ENCODE measurements around the gene CDA.
A peak's percentile ranks its signal among the peaks of the same experiment; 100 is the strongest.

Gene CDA

DNA sequence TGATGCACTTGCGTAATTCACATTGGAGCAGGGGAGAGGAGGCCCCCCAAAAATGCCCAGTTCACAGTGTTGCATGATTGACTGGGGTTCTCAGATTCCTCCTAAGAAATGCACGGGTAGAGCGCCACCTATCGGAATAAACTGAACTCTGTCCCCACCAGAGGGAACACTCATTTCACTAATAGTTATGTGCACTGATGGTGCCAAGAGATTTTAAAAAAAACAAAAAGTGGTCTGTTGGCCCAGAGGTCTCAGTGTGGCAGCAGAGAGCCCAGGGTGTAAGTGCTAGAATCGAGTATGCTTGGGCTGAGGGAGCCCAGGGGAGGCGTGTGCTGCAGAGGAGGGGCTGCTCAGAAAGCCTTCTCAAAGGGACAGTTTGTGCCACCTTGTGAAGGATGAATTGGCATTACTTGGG, 51.3 kb downstream of the CDA start:
- H4K20me1 ChIP-seq (ENCODE audit: control insufficient read depth, insufficient read depth, low read depth, low read length), result no peaks in the 10 kb centered on the region
- H3K9me2 ChIP-seq (replicated peaks; ENCODE audit: control insufficient read depth, low read length), result no peaks in the 10 kb centered on the region
- no peaks in the 10 kb centered on the region for H3F3A ChIP-seq (ENCODE audit: control insufficient read depth, insufficient read depth)
- no peaks in the 10 kb centered on the region for H3K9me3 ChIP-seq (ENCODE audit: control insufficient read depth, insufficient read depth, low read length)
- H3K79me2 ChIP-seq (ENCODE audit: control insufficient read depth, low read length), result no peaks in the 10 kb centered on the region
- no peak for TF ChIP-seq EZH2phosphoT487 (IDR thresholded peaks at IDR 0.05; ENCODE audit: borderline replicate concordance, low read length)
- TF ChIP-seq, protein P1, sequence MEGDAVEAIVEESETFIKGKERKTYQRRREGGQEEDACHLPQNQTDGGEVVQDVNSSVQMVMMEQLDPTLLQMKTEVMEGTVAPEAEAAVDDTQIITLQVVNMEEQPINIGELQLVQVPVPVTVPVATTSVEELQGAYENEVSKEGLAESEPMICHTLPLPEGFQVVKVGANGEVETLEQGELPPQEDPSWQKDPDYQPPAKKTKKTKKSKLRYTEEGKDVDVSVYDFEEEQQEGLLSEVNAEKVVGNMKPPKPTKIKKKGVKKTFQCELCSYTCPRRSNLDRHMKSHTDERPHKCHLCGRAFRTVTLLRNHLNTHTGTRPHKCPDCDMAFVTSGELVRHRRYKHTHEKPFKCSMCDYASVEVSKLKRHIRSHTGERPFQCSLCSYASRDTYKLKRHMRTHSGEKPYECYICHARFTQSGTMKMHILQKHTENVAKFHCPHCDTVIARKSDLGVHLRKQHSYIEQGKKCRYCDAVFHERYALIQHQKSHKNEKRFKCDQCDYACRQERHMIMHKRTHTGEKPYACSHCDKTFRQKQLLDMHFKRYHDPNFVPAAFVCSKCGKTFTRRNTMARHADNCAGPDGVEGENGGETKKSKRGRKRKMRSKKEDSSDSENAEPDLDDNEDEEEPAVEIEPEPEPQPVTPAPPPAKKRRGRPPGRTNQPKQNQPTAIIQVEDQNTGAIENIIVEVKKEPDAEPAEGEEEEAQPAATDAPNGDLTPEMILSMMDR (IDR thresholded peaks at IDR 0.05; ENCODE audit: low read depth, low read length, poor library complexity, severe bottlenecking), result peak; percentile 91
- H3K4me1 ChIP-seq (ENCODE audit: control insufficient read depth, low read length), result no peaks in the 10 kb centered on the region
- H3K27ac ChIP-seq (ENCODE audit: low read depth, low read length), result no peak overlapping the region
- H3K27me3 ChIP-seq (ENCODE audit: control insufficient read depth, low read length), result no peaks in the 10 kb centered on the region
- no peaks in the 10 kb centered on the region for H3K36me3 ChIP-seq (ENCODE audit: control insufficient read depth, low read length)
- no peak overlapping the region for H3K4me3 ChIP-seq (ENCODE audit: low read length)
- no peak overlapping the region for H3K4me2 ChIP-seq (ENCODE audit: low read length)

DNA sequence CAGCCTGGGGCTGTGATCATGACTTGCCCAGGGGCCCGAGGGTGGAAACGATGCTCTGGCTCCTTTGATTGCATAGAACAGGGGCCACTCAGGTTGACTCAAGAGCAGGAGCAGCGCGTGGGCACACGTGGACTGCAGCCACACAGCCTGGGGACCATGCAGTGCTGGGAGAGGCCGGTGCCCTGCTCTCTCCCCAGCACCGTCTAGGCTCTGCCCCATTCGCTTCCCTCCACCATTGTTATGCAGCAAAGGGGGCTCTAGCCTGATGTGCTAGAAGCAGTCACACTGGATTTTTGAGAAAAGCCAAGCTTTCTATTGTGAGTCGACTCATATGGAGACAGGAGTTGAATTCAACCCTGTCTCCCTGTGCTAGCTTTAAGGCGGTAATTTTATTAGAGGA, 53.1 kb downstream of the CDA start:
- H3K27me3 ChIP-seq (ENCODE audit: control insufficient read depth, low read length), result no peaks in the 10 kb centered on the region
- H3K4me1 ChIP-seq (ENCODE audit: control insufficient read depth, low read length), result no peaks in the 10 kb centered on the region
- no peaks in the 10 kb centered on the region for H3K9me3 ChIP-seq (ENCODE audit: control insufficient read depth, insufficient read depth, low read length)
- H4K20me1 ChIP-seq (ENCODE audit: control insufficient read depth, insufficient read depth, low read depth, low read length), result no peaks in the 10 kb centered on the region
- TF ChIP-seq, protein P1 (IDR thresholded peaks at IDR 0.05; ENCODE audit: low read depth, low read length, poor library complexity, severe bottlenecking), result no peak
- TF ChIP-seq EZH2phosphoT487 (IDR thresholded peaks at IDR 0.05; ENCODE audit: borderline replicate concordance, low read length), result no peak
- H3K4me3 ChIP-seq (ENCODE audit: low read length), result no peak overlapping the region
- no peaks in the 10 kb centered on the region for H3F3A ChIP-seq (ENCODE audit: control insufficient read depth, insufficient read depth)
- H3K79me2 ChIP-seq (ENCODE audit: control insufficient read depth, low read length), result no peaks in the 10 kb centered on the region
- H3K36me3 ChIP-seq (ENCODE audit: control insufficient read depth, low read length), result no peaks in the 10 kb centered on the region
- H3K4me2 ChIP-seq (ENCODE audit: low read length), result no peak overlapping the region
- H3K9me2 ChIP-seq (replicated peaks; ENCODE audit: control insufficient read depth, low read length), result no peaks in the 10 kb centered on the region
- H3K27ac ChIP-seq (ENCODE audit: low read depth, low read length), result no peak overlapping the region

DNA sequence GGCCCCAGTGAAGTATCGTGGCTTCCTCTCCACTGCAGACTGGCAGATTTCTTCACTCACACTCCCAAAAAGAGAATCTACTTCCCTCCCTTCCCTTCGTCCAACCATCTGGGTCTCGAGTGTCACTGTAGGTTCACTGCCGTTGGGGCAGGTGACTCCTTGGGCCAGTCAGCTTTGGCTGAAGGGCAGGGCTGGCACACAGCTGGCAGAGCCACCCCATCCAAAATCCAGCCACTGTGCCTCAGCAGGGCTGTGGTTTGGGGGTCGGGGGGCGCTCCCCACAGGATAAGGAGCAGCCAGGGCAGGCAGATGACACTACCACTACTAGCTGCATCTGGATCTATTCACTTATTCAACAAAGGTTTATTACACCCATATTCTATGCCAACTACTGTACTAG, 54.2 kb downstream of the CDA start:
- no peak overlapping the region for H3K27ac ChIP-seq (ENCODE audit: low read depth, low read length)
- H3K4me2 ChIP-seq (ENCODE audit: low read length), result no peak overlapping the region
- TF ChIP-seq EZH2phosphoT487 (IDR thresholded peaks at IDR 0.05; ENCODE audit: borderline replicate concordance, low read length), result no peak
- TF ChIP-seq, protein P1 (IDR thresholded peaks at IDR 0.05; ENCODE audit: low read depth, low read length, poor library complexity, severe bottlenecking), result no peak
- H3K36me3 ChIP-seq (ENCODE audit: control insufficient read depth, low read length), result no peaks in the 10 kb centered on the region
- H3K27me3 ChIP-seq (ENCODE audit: control insufficient read depth, low read length), result no peaks in the 10 kb centered on the region
- no peaks in the 10 kb centered on the region for H3F3A ChIP-seq (ENCODE audit: control insufficient read depth, insufficient read depth)
- H3K4me1 ChIP-seq (ENCODE audit: control insufficient read depth, low read length), result no peaks in the 10 kb centered on the region
- no peak overlapping the region for H3K4me3 ChIP-seq (ENCODE audit: low read length)
- H3K79me2 ChIP-seq (ENCODE audit: control insufficient read depth, low read length), result no peaks in the 10 kb centered on the region
- no peaks in the 10 kb centered on the region for H4K20me1 ChIP-seq (ENCODE audit: control insufficient read depth, insufficient read depth, low read depth, low read length)
- H3K9me2 ChIP-seq (replicated peaks; ENCODE audit: control insufficient read depth, low read length), result no peaks in the 10 kb centered on the region
- H3K9me3 ChIP-seq (ENCODE audit: control insufficient read depth, insufficient read depth, low read length), result no peaks in the 10 kb centered on the region

DNA sequence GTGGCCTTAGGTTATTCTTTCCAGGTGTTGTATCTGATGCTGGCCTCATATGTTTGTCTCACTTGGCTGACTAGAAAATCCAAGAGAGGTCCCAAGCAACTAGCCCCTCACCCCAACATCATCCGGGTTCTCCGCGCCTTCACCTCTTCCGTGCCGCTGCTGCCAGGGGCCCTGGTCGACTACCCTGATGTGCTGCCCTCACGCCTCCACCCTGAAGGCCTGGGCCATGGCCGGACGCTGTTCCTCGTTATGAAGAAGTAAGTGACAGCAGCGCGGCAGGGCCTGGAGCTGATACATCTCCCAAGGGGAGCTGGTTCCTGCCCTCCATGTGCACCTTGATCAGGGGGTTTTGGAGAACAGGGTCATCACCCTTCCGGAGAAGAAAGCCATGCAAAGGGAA, 55.5 kb downstream of the CDA start:
- Histone ChIP-seq H4K20me1 (ENCODE audit: control insufficient read depth, insufficient read depth, low read depth, low read length) (no peaks in the 10 kb centered on the region), H3K9me3 (ENCODE audit: control insufficient read depth, insufficient read depth, low read length) (no peaks in the 10 kb centered on the region), H3K4me2 (ENCODE audit: low read length) (no peak overlapping the region), H3K27me3 (ENCODE audit: control insufficient read depth, low read length) (no peaks in the 10 kb centered on the region), H3K4me3 (ENCODE audit: low read length) (no peak overlapping the region), H3K9me2 (replicated peaks; ENCODE audit: control insufficient read depth, low read length) (no peaks in the 10 kb centered on the region), H3K36me3 (ENCODE audit: control insufficient read depth, low read length) (peaks cover 9% of the 10 kb centered on the region), H3F3A (ENCODE audit: control insufficient read depth, insufficient read depth) (no peaks in the 10 kb centered on the region), H3K27ac (ENCODE audit: low read depth, low read length) (no peak overlapping the region), H3K4me1 (ENCODE audit: control insufficient read depth, low read length) (no peaks in the 10 kb centered on the region), H3K79me2 (ENCODE audit: control insufficient read depth, low read length) (no peaks in the 10 kb centered on the region)
- no peak for TF ChIP-seq EZH2phosphoT487 (IDR thresholded peaks at IDR 0.05; ENCODE audit: borderline replicate concordance, low read length)
- TF ChIP-seq, protein P1 (IDR thresholded peaks at IDR 0.05; ENCODE audit: low read depth, low read length, poor library complexity, severe bottlenecking), result no peak

Measured in DOHH2 (cell line).